Lower lobe of right lung (tissue), 2 donors: ENCODE results near the gene ST3GAL2. TPM values are rescaled to one million over a fixed set of nuclear protein-coding genes. Genes with fewer than 3 reads are reported as not detected.
"Not testable (repeated sequence)": the region's sequence is repeated elsewhere in the genome, so short reads cannot be mapped to it uniquely, and the experiment has no call there.

Experiments
- ATAC-seq, 2 donors: fragments of 200-7000 bp; cut with Tn5 transposase; one replicate each; pipeline ENCODE4 v1.9.1; 2020 to 2022; ENCODE audit warnings: mild to moderate bottlenecking in 2 of 2, moderate library complexity in 2 of 2
- DNase-seq: peaks from one replicate; pipeline ENCODE4 v3.0.0-alpha.2; 2020
- H3K27ac ChIP-seq: fragments of 200-600 bp; one replicate; pipeline ENCODE4 v1.8.0; 2022
- H3K27me3 ChIP-seq: fragments of 200-600 bp; one replicate; pipeline ENCODE4 v1.8.0; 2022; ENCODE audit warnings: low read depth
- H3K36me3 ChIP-seq: fragments of 200-600 bp; one replicate; pipeline ENCODE4 v1.8.0; 2022; ENCODE audit warnings: mild to moderate bottlenecking
- H3K4me1 ChIP-seq: fragments of 200-600 bp; one replicate; pipeline ENCODE4 v1.8.0; 2022
- H3K4me3 ChIP-seq: fragments of 200-600 bp; one replicate; pipeline ENCODE4 v1.8.0; 2022; ENCODE audit warnings: mild to moderate bottlenecking
- H3K9me3 ChIP-seq: fragments of 200-600 bp; one replicate; pipeline ENCODE4 v1.8.0; 2022
- CTCF ChIP-seq: fragments of 200-600 bp; IDR thresholded peaks from one replicate; pipeline ENCODE4 v1.8.0; 2022; ENCODE audit warnings: antibody characterized with exemption, mild to moderate bottlenecking
- intact Hi-C: fragments of 100-400 bp; cut with DNase I; formaldehyde crosslinking; loops from one replicate; pipeline ENCODE4 v1.11.0; 2022
- total RNA-seq: library from RNA; stranded (reverse); fragmentation: NEBNext Ultra II Directional; extraction: Animal tissue kit (Norgen Biotek cat#: 25700); gene quantifications from one replicate; pipeline ENCODE4 v1.2.1, GENCODE V29; 2021
- donor health status: DM: no; HTN: yes; CAD: no; lungs with severe emphysema.

The ST3GAL2 gene
- total RNA-seq, 1 donor from 2014 or later, result 31.8 TPM

- no peaks in the 10 kb centered on the region for H3K36me3 ChIP-seq
- H3K9me3 ChIP-seq, result no peaks in the 10 kb centered on the region
- peak overlapping the region; percentile 92 for H3K4me3 ChIP-seq
- peaks cover 13% of the 10 kb centered on the region for H3K4me1 ChIP-seq
- peaks cover 3% of the 10 kb centered on the region for H3K27me3 ChIP-seq
- ATAC-seq, result peak in 1 of 2 donors; percentile 49
- peak overlapping the region; percentile 97 for H3K27ac ChIP-seq
- DNase-seq, result no peak
- no peak for TF ChIP-seq CTCF
- intact Hi-C loops, result no loop called here
Measured at GRCh38 chr16:70453892-70454221, 15.0 kb upstream of the ST3GAL2 start.

- Histone ChIP-seq H3K9me3 (no peaks in the 10 kb centered on the region), H3K4me3 (peak overlapping the region; percentile 92), H3K27ac (peak overlapping the region; percentile 97), H3K27me3 (peaks cover 3% of the 10 kb centered on the region), H3K4me1 (peaks cover 13% of the 10 kb centered on the region), H3K36me3 (no peaks in the 10 kb centered on the region)
- no peak for ATAC-seq
- TF ChIP-seq CTCF, result no peak
- intact Hi-C loops, result no loop called here
- DNase-seq, result no peak
Measured at GRCh38 chr16:70453117-70453891, 14.4 kb upstream of the ST3GAL2 start.

- peaks cover 11% of the 10 kb centered on the region for H3K4me1 ChIP-seq
- DNase-seq, H3K27ac ChIP-seq, ATAC-seq, H3K9me3 ChIP-seq, intact Hi-C loops, H3K36me3 ChIP-seq, H3K27me3 ChIP-seq: not testable (repeated sequence)
- peak overlapping the region; percentile 7 for H3K4me3 ChIP-seq
Measured at GRCh38 chr16:70451004-70451340, 12.1 kb upstream of the ST3GAL2 start.

- H3K4me1 ChIP-seq, H3K36me3 ChIP-seq, intact Hi-C loops, DNase-seq, H3K9me3 ChIP-seq, H3K27me3 ChIP-seq, ATAC-seq, H3K27ac ChIP-seq: not testable (repeated sequence)
- H3K4me3 ChIP-seq, result peak overlapping the region; percentile 7
Measured at GRCh38 chr16:70450142-70451003, 11.5 kb upstream of the ST3GAL2 start.

GRCh38 chr16:70448075-70448474 lies 9.2 kb upstream of the ST3GAL2 start:
- Histone ChIP-seq H3K4me1 (no peaks in the 10 kb centered on the region), H3K27ac (no peak overlapping the region), H3K4me3 (no peak overlapping the region), H3K36me3 (no peaks in the 10 kb centered on the region), H3K27me3 (peaks cover 3% of the 10 kb centered on the region), H3K9me3 (no peaks in the 10 kb centered on the region)
- DNase-seq, result no peak
- ATAC-seq, result no peak
- intact Hi-C loops, result no loop called here
- TF ChIP-seq CTCF, result no peak

GRCh38 chr16:70444249-70445063 lies 5.6 kb upstream of the ST3GAL2 start:
- no peak for ATAC-seq
- H3K4me3 ChIP-seq, result no peak overlapping the region
- intact Hi-C loops, result no loop called here
- H3K36me3 ChIP-seq, result no peaks in the 10 kb centered on the region
- no peak for DNase-seq
- no peak for TF ChIP-seq CTCF
- H3K27ac ChIP-seq, result no peak overlapping the region
- no peaks in the 10 kb centered on the region for H3K9me3 ChIP-seq
- H3K4me1 ChIP-seq, result peaks cover 6% of the 10 kb centered on the region
- no peaks in the 10 kb centered on the region for H3K27me3 ChIP-seq
